HG02885 (cell line): ENCODE measurements around the gene MYCBPAP.

Experiments used
- ATAC-seq: cut with Tn5 transposase; IDR thresholded peaks from one replicate; pipeline ENCODE4 v1.9.1; 2021; ENCODE audit warnings: mild to moderate bottlenecking; ENCODE audit not compliant: unreplicated experiment, poor library complexity

MYCBPAP gene, protein sequence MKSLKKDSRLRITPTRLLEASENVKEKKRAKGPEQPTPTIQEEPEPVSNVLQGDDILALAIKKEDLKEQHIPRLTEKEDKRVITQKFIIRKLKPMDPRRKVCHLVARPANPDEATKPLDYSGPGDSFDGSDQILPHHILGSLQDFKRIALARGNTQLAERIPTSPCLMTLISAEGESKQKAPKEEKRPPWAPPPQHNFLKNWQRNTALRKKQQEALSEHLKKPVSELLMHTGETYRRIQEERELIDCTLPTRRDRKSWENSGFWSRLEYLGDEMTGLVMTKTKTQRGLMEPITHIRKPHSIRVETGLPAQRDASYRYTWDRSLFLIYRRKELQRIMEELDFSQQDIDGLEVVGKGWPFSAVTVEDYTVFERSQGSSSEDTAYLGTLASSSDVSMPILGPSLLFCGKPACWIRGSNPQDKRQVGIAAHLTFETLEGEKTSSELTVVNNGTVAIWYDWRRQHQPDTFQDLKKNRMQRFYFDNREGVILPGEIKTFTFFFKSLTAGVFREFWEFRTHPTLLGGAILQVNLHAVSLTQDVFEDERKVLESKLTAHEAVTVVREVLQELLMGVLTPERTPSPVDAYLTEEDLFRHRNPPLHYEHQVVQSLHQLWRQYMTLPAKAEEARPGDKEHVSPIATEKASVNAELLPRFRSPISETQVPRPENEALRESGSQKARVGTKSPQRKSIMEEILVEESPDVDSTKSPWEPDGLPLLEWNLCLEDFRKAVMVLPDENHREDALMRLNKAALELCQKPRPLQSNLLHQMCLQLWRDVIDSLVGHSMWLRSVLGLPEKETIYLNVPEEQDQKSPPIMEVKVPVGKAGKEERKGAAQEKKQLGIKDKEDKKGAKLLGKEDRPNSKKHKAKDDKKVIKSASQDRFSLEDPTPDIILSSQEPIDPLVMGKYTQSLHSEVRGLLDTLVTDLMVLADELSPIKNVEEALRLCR

DNA sequence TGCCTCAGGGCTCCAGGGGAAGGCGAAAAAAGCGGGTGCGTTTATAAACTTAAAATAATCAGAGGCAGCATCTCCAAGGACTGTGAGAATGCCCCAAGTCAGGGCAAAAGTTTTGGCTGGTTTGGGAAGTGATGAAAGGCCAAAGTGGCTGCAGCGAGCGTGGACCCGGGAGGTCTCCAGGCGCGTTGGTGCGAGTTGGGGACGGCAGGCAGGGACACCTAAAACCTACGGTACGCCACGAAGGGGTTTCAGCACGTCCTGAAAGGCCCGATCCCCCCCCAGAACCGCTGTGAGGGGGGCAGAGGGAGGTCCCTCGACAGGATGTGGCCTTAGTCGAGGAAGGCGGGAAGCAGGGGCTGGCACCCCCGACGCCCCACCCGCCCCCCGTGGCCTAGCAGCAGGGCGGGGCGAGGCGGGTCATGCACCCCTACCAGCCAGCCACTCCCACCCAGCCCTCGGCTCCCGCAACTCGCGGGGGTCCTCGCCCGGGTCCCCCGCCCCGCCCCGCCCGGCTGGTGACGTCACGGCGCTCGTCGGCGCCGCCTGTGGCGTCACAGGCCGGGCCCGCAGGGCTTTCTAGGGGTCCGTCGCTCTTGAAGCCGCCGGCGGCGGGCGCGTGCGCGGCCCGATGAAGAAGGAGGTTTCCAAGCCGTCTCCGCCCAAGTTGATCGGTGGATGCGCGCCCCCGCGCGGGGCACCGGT, at the start of gene MYCBPAP:
TSS of gene MYCBPAP (plus strand) at position 569 of the 702 bp plus-strand sequence. CDS start 236 bp downstream, outside the sequence.
- peak; percentile 64 for ATAC-seq

DNA sequence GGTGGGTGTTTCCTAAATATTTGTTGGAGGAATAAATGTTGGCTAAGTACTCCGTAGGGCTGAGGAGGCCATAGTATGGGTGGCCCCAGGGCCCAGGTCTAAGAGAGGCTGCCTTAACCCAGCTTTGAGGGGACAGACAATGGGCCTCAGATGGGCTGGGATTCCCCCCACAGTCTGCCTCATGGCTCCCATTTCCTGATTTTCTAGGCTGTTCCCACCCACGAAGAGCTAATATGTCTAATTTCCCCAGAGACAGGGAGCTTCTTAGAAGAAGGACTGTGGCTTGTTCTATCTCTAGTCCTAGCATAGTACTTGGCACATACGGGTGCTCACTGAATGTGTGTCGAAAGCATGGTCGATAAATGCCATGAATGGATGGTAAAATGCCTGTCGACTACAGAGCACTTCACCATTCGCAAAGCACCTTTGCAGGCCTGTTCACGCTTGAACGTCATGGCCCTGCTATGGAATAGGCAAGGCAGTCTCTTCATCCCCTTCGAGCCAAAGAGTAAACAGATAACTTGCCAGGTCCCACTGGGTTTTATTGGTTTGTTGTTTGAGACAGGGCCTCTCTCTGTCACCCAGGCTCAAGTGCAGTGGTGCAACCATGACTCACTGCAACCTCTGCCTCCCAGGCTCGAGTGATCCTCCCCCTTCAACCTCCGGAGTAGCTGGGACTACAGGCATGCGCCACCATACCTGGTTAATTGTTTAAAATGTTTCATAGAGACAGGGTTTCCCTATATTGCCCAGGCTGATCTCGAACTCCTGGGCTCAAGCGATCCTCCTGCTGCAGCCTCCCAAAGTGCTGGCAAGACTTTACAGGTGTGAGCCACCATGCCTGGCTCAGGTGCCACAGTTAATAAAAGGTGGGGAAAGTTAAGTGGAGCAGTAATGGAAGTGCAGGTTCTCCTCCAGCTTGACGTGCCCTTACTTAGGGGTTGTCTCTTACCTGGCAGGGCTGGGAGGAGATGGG, 49.2 kb upstream of the MYCBPAP start:
- no peak for ATAC-seq

DNA sequence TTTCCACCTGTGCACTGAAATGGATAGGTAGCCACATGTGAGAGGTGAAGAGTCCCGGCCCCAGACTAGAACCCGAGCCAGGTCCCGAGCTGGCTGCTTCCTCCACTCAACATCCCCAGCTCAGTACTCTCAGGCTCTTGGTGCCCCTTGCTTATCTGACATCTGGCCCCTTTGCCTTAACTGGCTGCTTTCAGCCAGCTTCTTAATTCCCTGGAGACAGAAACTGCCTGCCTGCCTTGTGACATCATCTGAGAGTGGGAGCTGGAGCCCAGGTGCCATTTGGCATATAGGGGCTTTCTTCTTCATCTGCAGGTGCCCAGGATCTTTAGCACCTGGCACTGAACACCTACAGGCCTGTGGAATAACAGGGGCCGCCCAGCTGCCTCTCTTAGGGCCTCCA, 48.5 kb upstream of the MYCBPAP start:
- ATAC-seq, result no peak

DNA sequence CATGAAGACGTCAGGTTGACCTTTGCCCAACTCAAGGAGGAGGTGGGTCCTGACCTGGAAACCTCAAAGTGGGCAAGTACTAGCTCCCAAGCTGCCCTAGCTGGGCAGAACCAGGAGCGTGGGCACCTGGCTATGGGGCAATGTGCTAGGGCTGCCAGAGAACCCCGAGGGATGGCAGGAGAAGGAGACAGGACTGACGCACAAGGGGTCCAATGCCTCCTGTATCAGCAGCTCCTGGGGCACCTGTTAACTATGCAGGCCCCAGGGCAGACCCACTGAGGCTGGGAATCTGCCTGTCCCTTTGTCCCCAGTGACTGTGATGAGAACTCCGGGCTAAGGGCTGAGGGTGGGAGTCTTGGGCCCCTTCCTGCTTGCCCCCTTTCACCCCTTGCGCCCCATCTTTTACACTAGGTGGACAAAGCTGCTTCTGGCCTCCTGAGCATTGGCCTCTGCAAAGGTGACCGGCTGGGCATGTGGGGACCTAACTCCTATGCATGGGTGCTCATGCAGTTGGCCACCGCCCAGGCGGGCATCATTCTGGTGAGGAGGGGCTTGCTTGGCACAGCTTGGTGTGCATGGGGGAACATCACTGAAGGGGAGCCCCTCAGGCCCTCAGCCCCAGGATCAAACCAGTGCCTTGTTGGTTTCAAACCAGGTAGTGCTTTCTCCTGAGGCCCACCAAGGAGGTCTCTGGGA, 47.3 kb upstream of the MYCBPAP start:
- no peak for ATAC-seq

DNA sequence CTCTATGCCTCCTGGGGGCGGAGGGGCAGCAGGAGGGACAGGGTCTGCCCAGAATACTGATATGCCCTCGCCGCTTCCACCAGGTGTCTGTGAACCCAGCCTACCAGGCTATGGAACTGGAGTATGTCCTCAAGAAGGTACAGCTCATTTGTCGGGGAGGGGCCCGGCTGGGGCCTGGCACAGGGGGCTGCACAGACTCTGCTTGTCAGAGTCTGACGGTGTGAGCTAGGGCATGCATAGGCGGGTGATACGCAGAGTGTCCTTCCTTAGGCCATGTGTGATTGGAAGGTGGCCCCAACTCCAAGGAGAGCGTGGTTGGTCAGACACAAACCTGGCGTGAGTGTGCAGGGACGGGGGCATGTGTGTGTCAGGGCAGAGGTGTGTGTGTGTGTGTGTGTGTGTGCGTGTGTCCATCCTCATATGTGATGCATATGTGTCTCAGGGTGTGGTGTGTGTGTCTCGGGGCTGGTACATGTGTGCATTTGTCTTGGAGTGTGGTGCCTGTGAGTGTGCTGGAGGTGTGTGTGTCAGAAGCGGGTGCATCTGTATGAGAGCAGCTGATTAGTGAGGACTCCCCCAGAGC, 46.6 kb upstream of the MYCBPAP start:
- no peak for ATAC-seq

DNA sequence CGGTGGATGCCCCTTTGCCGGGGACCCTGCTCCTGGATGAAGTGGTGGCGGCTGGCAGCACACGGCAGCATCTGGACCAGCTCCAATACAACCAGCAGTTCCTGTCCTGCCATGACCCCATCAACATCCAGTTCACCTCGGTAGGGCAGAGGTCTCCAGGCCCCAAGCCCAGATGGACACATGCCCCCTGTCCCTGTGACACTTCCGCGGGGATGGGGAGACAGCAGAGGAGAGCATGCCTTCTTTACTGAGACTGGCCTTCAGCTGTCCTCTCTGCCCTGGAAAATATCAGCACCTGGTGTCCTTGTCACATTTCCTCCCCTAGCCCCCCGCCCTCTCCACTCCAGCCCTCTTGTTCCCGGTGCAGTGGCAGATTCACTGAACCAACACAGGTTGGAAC, 45.8 kb upstream of the MYCBPAP start:
- ATAC-seq, result no peak

DNA sequence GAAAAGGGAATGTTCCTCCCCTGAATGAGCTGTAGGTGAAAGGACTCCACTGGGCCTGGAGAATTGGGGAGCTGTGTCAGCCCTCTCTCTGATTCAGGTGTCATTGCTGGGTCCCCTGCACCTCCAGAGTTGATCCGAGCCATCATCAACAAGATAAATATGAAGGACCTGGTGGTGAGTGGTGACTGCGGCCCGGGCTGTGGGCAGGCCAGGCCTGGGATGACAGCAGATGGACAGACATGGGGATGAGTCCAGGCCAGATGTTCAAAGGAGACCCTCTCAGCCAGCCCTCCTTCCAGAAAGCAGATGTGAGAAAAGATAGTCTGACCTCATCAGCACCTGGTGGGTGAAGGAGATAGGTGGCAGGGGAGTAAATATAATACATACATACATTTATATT, 44.1 kb upstream of the MYCBPAP start:
- no peak for ATAC-seq

DNA sequence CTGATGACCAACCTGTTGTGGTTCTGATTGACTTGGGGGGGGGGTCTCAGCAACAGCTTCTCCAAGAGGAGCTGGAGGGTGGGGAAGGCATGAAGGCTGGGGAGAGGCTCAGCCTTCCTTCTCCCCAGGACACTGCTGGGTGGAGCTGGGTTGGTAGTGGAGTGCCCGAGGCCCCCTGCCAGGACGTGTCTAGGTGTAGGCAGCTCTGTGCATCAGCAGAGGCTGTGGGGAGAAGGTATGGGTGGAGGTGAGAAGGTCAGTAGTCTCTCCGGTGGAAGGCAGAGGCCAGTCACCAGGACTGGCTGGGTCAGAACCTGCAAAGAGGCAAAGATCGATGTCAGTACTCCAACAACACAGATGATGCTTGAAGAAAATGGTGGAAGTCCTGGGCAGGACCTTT, 43.5 kb upstream of the MYCBPAP start:
- no peak for ATAC-seq

DNA sequence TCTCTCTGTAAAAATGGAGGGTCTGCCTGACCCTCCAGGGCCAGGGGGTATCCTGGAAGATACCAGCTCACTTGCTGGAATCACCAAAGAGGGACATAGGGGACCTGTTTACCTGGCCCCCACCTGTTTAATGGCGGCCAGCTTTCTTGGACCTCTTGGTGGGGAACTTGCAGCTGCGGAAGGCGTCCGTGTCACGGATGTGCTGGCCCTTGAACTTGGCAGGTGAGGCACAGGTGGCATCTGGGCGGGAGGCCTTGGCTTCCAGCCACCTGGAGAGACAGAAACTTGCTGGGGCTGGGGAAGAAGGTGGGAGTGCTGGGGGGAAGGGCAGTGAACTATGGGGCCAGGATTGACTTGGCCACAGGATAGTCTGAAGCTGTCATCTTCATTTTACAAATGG, 43.1 kb upstream of the MYCBPAP start:
- no peak for ATAC-seq

DNA sequence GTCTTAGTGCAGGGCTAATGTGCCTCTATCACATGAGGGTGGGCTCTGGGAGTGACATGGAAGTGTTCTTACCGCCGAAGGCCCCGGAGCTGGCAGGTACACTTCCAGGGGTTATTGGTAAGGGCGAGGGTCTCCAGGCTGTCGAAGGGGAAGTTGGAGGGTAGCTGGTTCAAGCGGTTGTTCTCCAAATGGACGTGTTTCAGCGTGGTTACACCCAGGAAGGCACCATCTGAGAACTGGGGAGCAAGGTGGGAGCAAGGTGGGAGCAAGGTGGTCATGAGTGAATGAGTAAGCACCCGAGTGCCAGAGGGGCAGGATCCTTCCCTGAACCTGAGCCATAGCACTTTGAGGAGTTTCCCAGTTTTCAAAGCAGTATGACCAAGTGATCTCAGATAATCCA, 42.6 kb upstream of the MYCBPAP start:
- ATAC-seq, result no peak

DNA sequence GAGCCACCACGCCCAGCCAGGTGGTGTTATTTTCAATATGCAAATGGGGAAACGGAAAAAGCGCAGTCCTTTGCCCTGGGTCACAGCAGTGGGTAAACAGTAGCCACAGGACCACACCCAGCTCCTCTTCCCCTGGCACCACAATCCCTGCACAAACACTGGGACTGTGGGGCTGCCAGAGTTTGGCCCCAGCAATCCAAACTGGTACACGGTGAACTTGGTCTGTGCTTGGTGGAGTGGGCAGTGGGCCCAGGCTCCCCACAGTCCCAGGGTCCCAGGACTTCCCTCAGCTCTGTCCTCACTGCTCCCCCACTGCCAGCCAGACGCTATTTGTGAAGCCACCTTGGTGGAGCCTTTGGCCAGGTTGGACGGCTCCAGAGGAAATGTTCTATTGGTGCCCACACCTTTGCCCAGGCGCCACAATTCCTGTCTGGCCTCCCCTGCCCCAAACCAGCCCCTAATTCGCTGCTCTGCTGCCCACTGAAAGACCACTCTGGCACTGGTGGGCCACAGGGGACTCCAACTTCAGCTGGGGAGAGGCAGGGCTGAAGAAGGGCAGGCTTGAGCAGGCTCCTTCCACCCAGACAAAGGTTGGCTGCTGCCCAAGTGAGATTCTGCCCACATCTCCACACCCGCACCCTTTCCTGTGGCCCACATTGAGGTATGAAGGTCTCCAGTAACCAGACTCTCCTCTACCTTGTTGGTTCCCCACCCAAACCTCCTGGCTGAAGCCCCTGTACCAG, 41.7 kb upstream of the MYCBPAP start:
- no peak for ATAC-seq

DNA sequence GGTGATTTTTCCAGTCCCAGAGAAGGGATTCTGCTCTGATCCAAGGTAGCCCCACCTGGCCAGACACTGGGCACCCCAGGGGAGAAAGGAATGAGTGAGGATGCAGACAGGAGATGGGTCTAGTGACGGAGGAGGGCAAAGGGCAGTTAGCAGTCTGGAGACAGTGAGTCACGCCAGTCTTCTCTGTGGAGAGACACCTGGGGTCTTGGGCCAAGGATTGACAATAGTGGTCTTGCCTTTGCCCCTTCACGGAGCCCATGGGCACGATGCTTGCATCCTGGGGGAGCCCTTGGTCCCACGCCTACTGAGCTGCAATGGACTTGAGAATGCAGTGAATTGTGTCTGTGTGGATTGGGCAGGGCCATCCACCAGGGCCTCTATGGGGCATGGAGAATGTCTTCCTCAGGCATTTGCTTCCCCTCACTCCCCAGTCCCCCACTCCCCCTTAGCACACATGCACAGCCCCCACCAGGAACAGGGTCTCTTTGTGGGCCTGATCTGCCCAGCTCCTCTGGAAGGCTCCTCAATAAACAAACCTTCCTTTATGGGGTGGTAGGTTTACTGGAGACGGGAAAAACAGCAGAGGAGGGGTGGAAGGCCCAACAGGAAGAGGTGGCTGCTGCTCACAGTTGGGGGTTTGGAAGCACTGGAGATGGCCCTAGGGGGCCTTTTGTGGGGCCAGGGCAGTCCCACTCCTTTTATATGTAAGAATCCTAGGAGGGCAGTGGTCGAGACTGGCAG, 41.0 kb upstream of the MYCBPAP start:
- no peak for ATAC-seq

DNA sequence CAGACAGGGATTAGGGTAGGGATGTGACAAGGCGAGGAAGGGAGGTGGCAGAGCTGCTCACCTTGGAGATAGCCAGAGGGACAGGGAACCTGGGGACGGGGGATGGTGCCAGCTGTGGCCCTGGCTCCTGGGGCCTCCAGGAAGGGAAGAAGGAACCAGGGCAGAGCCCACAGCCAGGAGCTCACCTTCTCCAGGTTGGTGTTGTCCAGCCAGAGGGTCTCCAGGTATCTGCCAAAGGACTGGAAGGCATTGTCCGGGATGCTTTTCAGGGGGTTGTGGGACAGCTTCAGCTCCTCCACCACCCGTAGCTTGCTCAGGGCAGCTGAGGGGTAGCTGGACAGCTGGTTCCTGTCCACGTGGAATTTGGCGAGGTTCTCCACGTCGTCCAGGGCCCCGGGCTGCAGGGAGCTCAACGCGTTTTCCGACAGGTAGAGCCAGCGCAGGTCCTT, 40.4 kb upstream of the MYCBPAP start:
- ATAC-seq, result no peak

DNA sequence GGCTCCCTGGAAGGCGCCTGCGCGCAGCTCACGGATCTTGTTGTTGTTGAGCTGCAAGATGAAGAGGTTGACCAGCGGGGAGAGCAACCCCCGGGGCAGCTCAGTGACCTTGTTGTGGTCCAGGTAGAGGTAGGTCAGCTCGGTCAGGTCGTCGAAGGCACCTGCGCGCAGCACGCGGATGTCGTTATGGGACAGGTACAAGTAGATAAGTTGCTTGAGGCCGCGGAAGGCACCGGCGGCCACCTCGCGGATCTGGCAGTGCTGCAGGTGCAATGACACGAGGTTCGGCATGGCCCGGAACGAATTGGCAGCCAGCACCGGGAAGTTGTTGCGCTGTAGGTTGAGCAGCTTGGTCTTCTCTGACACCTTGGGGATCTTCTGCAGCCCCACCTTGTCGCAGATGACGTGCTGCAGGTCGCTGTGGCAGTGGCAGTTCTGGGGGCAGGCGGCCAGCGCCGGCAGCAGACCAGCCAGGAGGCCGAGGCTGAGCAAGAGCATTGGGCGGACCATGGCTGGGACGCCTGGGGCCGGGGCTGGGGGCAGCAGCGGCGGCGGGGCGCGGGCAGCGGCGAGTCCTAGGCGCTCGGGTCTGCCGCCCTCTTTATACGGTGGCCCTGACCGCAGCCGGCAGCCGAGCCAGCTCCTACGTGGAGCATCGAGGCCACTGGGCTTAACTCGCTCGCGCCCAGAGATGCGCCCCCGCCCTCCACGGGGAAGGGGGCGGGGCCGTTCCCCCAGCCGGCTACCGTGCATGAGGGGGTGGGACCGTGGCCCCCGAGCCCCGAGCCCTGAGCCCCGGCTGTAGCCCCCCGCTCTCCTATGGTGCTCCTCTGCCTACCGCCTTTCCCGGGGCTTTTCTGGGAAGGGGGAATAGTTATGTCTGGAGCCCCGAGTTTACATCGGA, 39.7 kb upstream of the MYCBPAP start, which contains the start of gene CHAD:
TSS of gene CHAD (minus strand) at position 577 of the 904 bp plus-strand sequence. CDS start at position 510, 67 bp downstream.
- no peak for ATAC-seq

DNA sequence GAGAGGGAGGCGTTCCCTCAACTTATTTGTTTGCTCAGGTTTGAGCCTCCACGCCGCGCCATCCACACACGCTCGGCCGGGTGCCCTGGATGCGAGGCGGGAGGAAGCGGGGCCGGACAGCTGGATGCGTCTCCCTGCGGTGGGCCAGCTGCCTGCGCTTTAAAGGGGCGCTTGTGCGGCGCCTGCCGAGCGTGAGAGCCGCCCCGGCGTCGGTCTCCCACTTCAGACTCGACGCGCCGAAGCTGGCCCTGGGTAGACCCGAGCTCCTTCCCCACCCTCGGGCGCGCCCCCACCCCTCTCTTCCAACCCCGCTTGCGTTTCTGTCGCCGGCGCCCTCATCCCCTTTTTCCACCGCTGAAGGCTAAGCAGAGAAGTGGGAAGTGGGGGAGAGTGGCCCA, 39.0 kb upstream of the MYCBPAP start:
- no peak for ATAC-seq

DNA sequence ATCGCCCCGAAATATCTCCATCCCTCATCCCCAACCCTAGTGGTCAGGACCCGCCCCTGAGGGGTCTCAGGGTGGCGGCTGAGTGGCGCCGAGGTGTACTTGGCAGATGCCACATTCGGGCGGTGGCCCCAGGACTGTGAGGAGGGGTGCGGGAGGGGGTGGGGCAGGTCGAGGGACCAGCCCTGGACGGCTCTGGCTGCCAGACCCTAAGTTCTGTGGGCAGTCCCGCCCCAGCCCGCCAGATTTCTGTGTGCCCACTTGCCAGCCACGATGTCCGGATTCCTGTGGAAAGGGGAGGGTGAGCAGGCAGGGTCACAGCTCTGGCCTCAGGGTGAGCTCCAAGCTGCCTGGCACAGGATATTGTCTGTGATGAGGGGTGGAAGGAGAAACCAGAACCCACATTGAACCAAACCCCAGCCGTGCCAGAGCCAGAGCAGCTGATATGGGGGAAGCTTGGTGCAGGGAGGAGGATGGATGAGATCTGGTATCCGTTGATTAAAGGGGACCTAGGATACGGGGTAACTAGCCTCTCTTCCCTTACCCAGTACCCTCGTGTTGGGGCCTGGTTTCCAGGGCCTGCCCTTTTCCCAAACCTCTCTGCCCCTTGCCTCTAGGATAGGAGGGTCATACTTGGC, 38.5 kb upstream of the MYCBPAP start:
- ATAC-seq, result no peak
